ENCODE results near the gene FBXO41.

DNA sequence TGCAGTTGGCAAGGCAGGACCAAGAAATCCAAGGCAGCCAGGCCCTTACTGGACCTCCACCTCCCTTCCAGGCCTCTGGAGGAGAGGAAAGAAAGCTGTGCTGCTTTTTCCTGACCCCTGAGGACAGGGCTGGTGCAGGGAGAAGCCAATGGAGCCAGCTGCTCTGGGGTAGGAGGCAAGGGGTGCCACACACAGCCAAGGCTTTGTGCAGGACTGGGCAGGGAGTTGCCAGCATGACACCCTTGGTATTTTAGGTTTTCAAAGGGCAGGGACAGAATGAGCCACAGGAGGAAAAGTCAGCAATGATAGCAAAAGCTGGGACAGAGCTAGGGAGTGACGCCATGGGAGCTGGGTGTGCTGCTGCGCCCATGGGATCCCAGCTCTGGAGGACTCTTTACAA lies 27.3 kb downstream of the FBXO41 start:
- TF ChIP-seq, protein P1, sequence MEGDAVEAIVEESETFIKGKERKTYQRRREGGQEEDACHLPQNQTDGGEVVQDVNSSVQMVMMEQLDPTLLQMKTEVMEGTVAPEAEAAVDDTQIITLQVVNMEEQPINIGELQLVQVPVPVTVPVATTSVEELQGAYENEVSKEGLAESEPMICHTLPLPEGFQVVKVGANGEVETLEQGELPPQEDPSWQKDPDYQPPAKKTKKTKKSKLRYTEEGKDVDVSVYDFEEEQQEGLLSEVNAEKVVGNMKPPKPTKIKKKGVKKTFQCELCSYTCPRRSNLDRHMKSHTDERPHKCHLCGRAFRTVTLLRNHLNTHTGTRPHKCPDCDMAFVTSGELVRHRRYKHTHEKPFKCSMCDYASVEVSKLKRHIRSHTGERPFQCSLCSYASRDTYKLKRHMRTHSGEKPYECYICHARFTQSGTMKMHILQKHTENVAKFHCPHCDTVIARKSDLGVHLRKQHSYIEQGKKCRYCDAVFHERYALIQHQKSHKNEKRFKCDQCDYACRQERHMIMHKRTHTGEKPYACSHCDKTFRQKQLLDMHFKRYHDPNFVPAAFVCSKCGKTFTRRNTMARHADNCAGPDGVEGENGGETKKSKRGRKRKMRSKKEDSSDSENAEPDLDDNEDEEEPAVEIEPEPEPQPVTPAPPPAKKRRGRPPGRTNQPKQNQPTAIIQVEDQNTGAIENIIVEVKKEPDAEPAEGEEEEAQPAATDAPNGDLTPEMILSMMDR (IDR thresholded peaks at IDR 0.05) = no peak
- no peak for TF ChIP-seq POLR2A (IDR thresholded peaks at IDR 0.05)

Data from tibial nerve (tissue), 3 donors.